Adrenal gland (tissue), 5 donors: ENCODE results near the gene TIGD3.

ENCODE experiments used
- POLR2A ChIP-seq, 2 donors: fragments of 450-650 bp; IDR thresholded peaks; one replicate each; pipeline ENCODE4 v1.6.1; 2017; ENCODE audit warnings: antibody characterized with exemption in 2 of 2, mild to moderate bottlenecking in 2 of 2, moderate library complexity in 1 of 2
- TF ChIP-seq, protein P1 (sequence below), 6 experiments: fragments of 450-650 bp in 4 of 6; fragments of 200-600 bp in 2 of 6; sonication (generic) in 1 of 6; IDR thresholded peaks; 1 replicate in 5 of 6; 2 replicates in 1 of 6; pipeline versions ENCODE4 v1.5.1 to v1.8.0; 2016 to 2021; ENCODE audit warnings: antibody characterized with exemption in 6 of 6, mild to moderate bottlenecking in 2 of 6, moderate library complexity in 1 of 6
- donor health status: DM: no; HTN: no; CAD: no.

DNA sequence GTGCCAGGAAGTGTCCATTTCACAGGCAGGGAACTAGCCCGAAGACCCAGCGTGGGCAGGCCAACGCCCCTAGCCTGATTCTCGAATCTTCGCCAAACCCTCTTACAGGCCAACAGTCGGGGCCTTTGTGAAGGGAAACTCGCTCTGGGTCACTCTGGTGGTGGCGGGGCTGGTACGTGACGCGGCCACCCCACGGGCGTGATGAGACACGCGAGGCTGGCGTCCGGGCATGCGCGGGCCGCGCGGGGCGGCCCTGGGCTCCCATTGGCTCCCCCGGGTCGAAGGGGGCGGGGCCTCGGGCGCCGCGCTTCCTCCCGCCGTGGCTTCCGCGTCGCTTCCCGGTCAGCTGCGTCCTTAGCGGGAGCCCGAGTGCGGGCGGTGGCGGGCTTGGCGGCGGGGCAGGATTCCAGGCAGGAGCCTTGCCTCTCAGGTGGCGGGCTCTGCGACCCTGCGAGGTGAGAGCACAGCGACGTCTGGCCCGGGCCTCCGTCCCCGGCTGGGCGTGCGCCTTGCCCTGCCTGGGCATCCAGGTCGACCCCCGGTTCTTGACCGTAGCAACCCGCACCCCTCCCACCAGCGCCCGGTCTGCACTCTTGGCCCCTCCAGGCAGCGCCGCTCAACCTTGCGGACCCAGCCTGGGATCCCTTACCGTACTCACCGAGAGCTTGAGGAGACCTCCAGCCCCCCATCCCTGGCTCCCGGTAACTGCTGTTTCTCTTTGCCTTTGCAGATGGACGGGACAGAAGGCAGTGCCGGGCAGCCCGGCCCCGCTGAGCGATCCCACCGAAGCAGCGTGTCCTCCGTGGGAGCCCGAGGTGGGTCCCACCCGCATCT, 32.0 kb downstream of the TIGD3 start, which contains the start of gene FRMD8:
- TF ChIP-seq POLR2A (IDR thresholded peaks at IDR 0.05): peak; percentile 92 to 95
- TF ChIP-seq, protein P1, sequence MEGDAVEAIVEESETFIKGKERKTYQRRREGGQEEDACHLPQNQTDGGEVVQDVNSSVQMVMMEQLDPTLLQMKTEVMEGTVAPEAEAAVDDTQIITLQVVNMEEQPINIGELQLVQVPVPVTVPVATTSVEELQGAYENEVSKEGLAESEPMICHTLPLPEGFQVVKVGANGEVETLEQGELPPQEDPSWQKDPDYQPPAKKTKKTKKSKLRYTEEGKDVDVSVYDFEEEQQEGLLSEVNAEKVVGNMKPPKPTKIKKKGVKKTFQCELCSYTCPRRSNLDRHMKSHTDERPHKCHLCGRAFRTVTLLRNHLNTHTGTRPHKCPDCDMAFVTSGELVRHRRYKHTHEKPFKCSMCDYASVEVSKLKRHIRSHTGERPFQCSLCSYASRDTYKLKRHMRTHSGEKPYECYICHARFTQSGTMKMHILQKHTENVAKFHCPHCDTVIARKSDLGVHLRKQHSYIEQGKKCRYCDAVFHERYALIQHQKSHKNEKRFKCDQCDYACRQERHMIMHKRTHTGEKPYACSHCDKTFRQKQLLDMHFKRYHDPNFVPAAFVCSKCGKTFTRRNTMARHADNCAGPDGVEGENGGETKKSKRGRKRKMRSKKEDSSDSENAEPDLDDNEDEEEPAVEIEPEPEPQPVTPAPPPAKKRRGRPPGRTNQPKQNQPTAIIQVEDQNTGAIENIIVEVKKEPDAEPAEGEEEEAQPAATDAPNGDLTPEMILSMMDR (IDR thresholded peaks at IDR 0.05): no peak
